K562 (cell line): ENCODE measurements around the gene CPPED1. TPM values are rescaled to one million over a fixed set of nuclear protein-coding genes. Genes with fewer than 3 reads are reported as not detected.

Source experiments
- ATF3 ChIP-seq, 2 experiments: fragments of 450-650 bp in 1 of 2; sonication (generic) in 1 of 2; formaldehyde crosslinking in 1 of 2; IDR thresholded peaks in 1 of 2; conservative IDR thresholded peaks in 1 of 2; 2 replicates each; pipeline versions ENCODE4 v1.6.1 to v1.8.1; 2016 to 2023; ENCODE audit warnings: mild to moderate bottlenecking in 2 of 2, moderate library complexity in 2 of 2, inconsistent platforms in 1 of 2, missing genetic modification reagents in 1 of 2
- ATF7 ChIP-seq: fragments of 450-650 bp; IDR thresholded peaks from 2 replicates; pipeline ENCODE4 v1.7.1; 2014; ENCODE audit warnings: mild to moderate bottlenecking, moderate library complexity
- KAT2B ChIP-seq: IDR thresholded peaks from one replicate; pipeline ENCODE4 v1.6.1; 2012; ENCODE audit warnings: low read depth, mild to moderate bottlenecking, control low read depth, inconsistent platforms, low read length, moderate library complexity
- KLF16 ChIP-seq: IDR thresholded peaks from 2 replicates; pipeline ENCODE4 v1.6.1; 2016; ENCODE audit warnings: antibody characterized with exemption
- MEF2A ChIP-seq: IDR thresholded peaks from 2 replicates; pipeline ENCODE4 v1.6.1; 2011; ENCODE audit warnings: low read depth, mild to moderate bottlenecking, low read length, moderate library complexity; ENCODE audit not compliant: control insufficient read depth
- MGA ChIP-seq: fragments of 450-650 bp; IDR thresholded peaks from 2 replicates; pipeline ENCODE4 v1.6.1; 2016; ENCODE audit warnings: mild to moderate bottlenecking, moderate library complexity
- NR3C1 ChIP-seq: sonication (generic); formaldehyde crosslinking; IDR thresholded peaks from 2 replicates; pipeline ENCODE4 v1.8.1; 2022; ENCODE audit warnings: missing genetic modification reagents
- PHB2 ChIP-seq: fragments of 450-650 bp; IDR thresholded peaks from 2 replicates; pipeline ENCODE4 v1.6.1; 2017; ENCODE audit warnings: low read depth
- POLR2AphosphoS5 ChIP-seq: IDR thresholded peaks from 2 replicates; pipeline ENCODE4 v1.6.1; 2011; ENCODE audit warnings: mild to moderate bottlenecking, low read depth, low read length, moderate library complexity; ENCODE audit not compliant: control insufficient read depth, insufficient read depth
- RCOR1 ChIP-seq, 2 experiments: IDR thresholded peaks; 2 replicates each; pipeline ENCODE4 v1.6.1; 2012; ENCODE audit warnings: low read depth in 2 of 2, low read length in 2 of 2, borderline replicate concordance in 1 of 2, improper control_type of control experiment in 1 of 2
- SMAD4 ChIP-seq: fragments of 250-450 bp; sonication (Bioruptor Pico); conservative IDR thresholded peaks from 2 replicates; pipeline ENCODE4 v1.8.0; 2021; ENCODE audit warnings: inconsistent platforms, mild to moderate bottlenecking, moderate library complexity
- TCF3 ChIP-seq: sonication (generic); formaldehyde crosslinking; IDR thresholded peaks from 2 replicates; pipeline ENCODE4 v1.4.0; 2020; ENCODE audit warnings: mild to moderate bottlenecking, missing genetic modification reagents
- TEAD4 ChIP-seq, 2 experiments: sonication (generic) in 1 of 2; formaldehyde crosslinking in 1 of 2; IDR thresholded peaks; 2 replicates each; pipeline versions ENCODE4 v1.6.1 to v1.8.0; 2012 to 2022; ENCODE audit warnings: borderline replicate concordance in 1 of 2, inconsistent platforms in 1 of 2, low read length in 1 of 2, mild to moderate bottlenecking in 1 of 2, missing genetic modification reagents in 1 of 2
- polyA plus RNA-seq, 8 experiments: library from polyadenylated mRNA; depleted of rRNA in 4 of 8; stranded (reverse) in 5 of 8; unstranded in 3 of 8; fragments of >200 nt; fragmentation: Nextera tagmentation in 2 of 8; fragmentation: Illumina TruSeq in 1 of 8; extraction: Ambion mirVana in 2 of 8; extraction: Trizol in 1 of 8; gene quantifications; 2 replicates each; pipeline versions ENCODE4 v1.2.1 to v1.2.3, GENCODE V29; 2011 to 2014; ENCODE audit warnings: inconsistent platforms in 1 of 8, missing spikeins in 1 of 8
- total RNA-seq, 7 experiments: library from RNA; depleted of rRNA in 6 of 7; stranded (reverse); fragments of >200 nt in 6 of 7; fragmentation: Illumina TruSeq in 2 of 7; extraction: Trizol in 2 of 7; gene quantifications; 2 replicates each; pipeline versions ENCODE4 v1.2.1 to v1.2.3, GENCODE V29; 2011 to 2021; ENCODE audit warnings: low replicate concordance in 1 of 7

Gene CPPED1
- total and polyA plus RNA-seq, 9 of the 15 experiments (the other 6 are each of a cell fraction or from before 2014, with no cell fraction given) = 7.5 to 25.7 (median 16.9) TPM

- peak; percentile 16; the same call in 1 of the 2 replicates for TF ChIP-seq MGA
- no peak for TF ChIP-seq NR3C1
- no peak for TF ChIP-seq MEF2A
- 0 out of 4 replicates have a peak, but pooled peaks of 1 of the 2 experiments have one; percentile 7 for TF ChIP-seq RCOR1 (IDR thresholded peaks at IDR 0.05; ENCODE audit: borderline replicate concordance in 1 of 2, low read depth in 2 of 2, low read length in 2 of 2)
- TF ChIP-seq ATF3 (IDR thresholded peaks at IDR 0.05) = 0 out of 2 replicates have a peak, but pooled peaks have one; percentile 16
- TF ChIP-seq ATF3 (CRISPR knock-in tag; conservative IDR thresholded peaks at IDR 0.05) = no peak
- 0 out of 2 replicates have a peak, but pooled peaks have one; percentile 23 for TF ChIP-seq ATF7
- TF ChIP-seq TEAD4 (IDR thresholded peaks at IDR 0.05; ENCODE audit: low read length) = peak; percentile 92
- TF ChIP-seq TEAD4 (CRISPR knock-in tag; IDR thresholded peaks at IDR 0.05; ENCODE audit: borderline replicate concordance) = no peak
- no peak for TF ChIP-seq KAT2B
- peak; percentile 35; the same call in 1 of the 2 replicates for TF ChIP-seq SMAD4 (CRISPR knock-in tag)
- peak; percentile 86 for TF ChIP-seq POLR2AphosphoS5
- peak; percentile 94 for TF ChIP-seq TCF3 (CRISPR knock-in tag)
- TF ChIP-seq PHB2 = 0 out of 2 replicates have a peak, but pooled peaks have one; percentile 30
- TF ChIP-seq KLF16 = peak; percentile 60; the same call in 1 of the 2 replicates
These were observed 10.4 kb downstream of the CPPED1 start (continued) for GRCh38 chr16:12793120-12793864.
